Measurements from ENCODE around the gene ZNF143. TPM values are rescaled to one million over a fixed set of nuclear protein-coding genes. Genes with fewer than 3 reads are reported as not detected.

The ZNF143 gene
- total and polyA plus RNA-seq, 10 of the 15 experiments (the other 5 are each of a cell fraction or from before 2014, with no cell fraction given): 13.6 to 48.7 (median 19.4) TPM

DNA sequence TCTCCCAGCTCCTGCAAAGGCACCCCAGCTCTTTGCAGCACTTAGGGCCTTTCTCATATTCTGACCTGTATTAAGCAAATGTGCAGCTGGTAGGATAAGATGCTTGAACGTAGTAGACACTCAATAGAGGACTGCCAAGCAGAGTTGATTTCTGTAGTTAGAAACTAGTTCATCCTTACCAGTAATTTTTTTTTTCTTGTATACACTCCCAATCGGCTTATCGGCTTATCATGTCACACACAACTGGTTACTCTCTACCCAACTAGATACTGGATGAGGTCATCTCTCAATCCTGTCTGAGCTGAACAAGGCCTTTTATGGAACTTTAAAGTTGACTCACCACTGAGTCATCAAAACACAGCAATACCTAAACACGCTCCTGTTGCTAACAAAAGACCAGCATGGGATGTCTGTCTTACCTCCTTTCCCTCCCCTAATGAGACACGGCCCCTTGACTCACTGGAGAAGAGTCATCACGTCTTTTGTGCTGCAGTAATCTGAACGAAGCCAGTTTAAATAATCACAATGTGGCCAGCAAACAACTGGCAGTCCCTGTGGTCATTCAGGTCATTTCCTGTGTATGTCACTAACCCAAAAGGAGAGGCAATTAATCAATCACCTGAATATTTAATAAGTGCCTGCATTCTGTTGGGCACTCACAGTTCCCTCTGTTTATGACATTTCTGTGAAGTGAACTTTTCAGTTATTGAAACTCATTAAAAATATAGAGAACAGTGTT lies 105.2 kb downstream of the ZNF143 start (continued):
- no peak for TF ChIP-seq ZBTB4 (CRISPR knock-in tag; IDR thresholded peaks at IDR 0.05)
- no peak for TF ChIP-seq TCF7 (IDR thresholded peaks at IDR 0.05; ENCODE audit: borderline replicate concordance)
- peak; percentile 36; the same call in 1 of the 2 replicates for TF ChIP-seq BCL11A (IDR thresholded peaks at IDR 0.05; ENCODE audit: low read depth, low read length)
- no peak for TF ChIP-seq ZNF217 (IDR thresholded peaks at IDR 0.05)
- TF ChIP-seq, protein P1, sequence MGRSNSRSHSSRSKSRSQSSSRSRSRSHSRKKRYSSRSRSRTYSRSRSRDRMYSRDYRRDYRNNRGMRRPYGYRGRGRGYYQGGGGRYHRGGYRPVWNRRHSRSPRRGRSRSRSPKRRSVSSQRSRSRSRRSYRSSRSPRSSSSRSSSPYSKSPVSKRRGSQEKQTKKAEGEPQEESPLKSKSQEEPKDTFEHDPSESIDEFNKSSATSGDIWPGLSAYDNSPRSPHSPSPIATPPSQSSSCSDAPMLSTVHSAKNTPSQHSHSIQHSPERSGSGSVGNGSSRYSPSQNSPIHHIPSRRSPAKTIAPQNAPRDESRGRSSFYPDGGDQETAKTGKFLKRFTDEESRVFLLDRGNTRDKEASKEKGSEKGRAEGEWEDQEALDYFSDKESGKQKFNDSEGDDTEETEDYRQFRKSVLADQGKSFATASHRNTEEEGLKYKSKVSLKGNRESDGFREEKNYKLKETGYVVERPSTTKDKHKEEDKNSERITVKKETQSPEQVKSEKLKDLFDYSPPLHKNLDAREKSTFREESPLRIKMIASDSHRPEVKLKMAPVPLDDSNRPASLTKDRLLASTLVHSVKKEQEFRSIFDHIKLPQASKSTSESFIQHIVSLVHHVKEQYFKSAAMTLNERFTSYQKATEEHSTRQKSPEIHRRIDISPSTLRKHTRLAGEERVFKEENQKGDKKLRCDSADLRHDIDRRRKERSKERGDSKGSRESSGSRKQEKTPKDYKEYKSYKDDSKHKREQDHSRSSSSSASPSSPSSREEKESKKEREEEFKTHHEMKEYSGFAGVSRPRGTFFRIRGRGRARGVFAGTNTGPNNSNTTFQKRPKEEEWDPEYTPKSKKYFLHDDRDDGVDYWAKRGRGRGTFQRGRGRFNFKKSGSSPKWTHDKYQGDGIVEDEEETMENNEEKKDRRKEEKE (IDR thresholded peaks at IDR 0.05): no peak
- TF ChIP-seq NRF1 (conservative IDR thresholded peaks at IDR 0.05; ENCODE audit: low read depth, low read length): no peak
- TF ChIP-seq EED (IDR thresholded peaks at IDR 0.05; ENCODE audit: low read depth): peak; percentile 43; the same call in 1 of the 2 replicates
- TF ChIP-seq FOXM1 (IDR thresholded peaks at IDR 0.05; ENCODE audit: low read depth, low read length): peak; percentile 82; the same call in 1 of the 2 replicates
- TF ChIP-seq HDGF (IDR thresholded peaks at IDR 0.05): no peak
- peak; percentile 4; the same call in 1 of the 2 replicates for TF ChIP-seq PAX5 (IDR thresholded peaks at IDR 0.05; ENCODE audit: borderline replicate concordance, low read depth, low read length)
- TF ChIP-seq MTA3 (IDR thresholded peaks at IDR 0.05; ENCODE audit: borderline replicate concordance, low read length): no peak
- TF ChIP-seq RFX5 (IDR thresholded peaks at IDR 0.05; ENCODE audit: low read depth, low read length): 0 out of 2 replicates have a peak, but pooled peaks have one; percentile 18
- TF ChIP-seq, protein P2, sequence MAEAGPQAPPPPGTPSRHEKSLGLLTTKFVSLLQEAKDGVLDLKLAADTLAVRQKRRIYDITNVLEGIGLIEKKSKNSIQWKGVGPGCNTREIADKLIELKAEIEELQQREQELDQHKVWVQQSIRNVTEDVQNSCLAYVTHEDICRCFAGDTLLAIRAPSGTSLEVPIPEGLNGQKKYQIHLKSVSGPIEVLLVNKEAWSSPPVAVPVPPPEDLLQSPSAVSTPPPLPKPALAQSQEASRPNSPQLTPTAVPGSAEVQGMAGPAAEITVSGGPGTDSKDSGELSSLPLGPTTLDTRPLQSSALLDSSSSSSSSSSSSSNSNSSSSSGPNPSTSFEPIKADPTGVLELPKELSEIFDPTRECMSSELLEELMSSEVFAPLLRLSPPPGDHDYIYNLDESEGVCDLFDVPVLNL (IDR thresholded peaks at IDR 0.05; ENCODE audit: low read depth, low read length): no peak
- TF ChIP-seq RBBP5 (conservative IDR thresholded peaks at IDR 0.05): no peak
- no peak for TF ChIP-seq RCOR1 (conservative IDR thresholded peaks at IDR 0.05; ENCODE audit: low read depth, low read length)
- peak; percentile 39; the same call in 1 of the 2 replicates for TF ChIP-seq MEF2A (IDR thresholded peaks at IDR 0.05; ENCODE audit: insufficient read depth, low read depth, low read length)
- TF ChIP-seq POLR2AphosphoS2 (IDR thresholded peaks at IDR 0.05; ENCODE audit: low read depth, low read length): no peak
- no peak for TF ChIP-seq ASH2L (IDR thresholded peaks at IDR 0.05; ENCODE audit: borderline replicate concordance, low read depth)
- TF ChIP-seq SPI1 (IDR thresholded peaks at IDR 0.05; ENCODE audit: borderline replicate concordance, insufficient read depth, low read depth, low read length): no peak
- TF ChIP-seq, protein P3, sequence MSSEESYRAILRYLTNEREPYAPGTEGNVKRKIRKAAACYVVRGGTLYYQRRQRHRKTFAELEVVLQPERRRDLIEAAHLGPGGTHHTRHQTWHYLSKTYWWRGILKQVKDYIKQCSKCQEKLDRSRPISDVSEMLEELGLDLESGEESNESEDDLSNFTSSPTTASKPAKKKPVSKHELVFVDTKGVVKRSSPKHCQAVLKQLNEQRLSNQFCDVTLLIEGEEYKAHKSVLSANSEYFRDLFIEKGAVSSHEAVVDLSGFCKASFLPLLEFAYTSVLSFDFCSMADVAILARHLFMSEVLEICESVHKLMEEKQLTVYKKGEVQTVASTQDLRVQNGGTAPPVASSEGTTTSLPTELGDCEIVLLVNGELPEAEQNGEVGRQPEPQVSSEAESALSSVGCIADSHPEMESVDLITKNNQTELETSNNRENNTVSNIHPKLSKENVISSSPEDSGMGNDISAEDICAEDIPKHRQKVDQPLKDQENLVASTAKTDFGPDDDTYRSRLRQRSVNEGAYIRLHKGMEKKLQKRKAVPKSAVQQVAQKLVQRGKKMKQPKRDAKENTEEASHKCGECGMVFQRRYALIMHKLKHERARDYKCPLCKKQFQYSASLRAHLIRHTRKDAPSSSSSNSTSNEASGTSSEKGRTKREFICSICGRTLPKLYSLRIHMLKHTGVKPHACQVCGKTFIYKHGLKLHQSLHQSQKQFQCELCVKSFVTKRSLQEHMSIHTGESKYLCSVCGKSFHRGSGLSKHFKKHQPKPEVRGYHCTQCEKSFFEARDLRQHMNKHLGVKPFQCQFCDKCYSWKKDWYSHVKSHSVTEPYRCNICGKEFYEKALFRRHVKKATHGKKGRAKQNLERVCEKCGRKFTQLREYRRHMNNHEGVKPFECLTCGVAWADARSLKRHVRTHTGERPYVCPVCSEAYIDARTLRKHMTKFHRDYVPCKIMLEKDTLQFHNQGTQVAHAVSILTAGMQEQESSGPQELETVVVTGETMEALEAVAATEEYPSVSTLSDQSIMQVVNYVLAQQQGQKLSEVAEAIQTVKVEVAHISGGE (CRISPR knock-in tag; IDR thresholded peaks at IDR 0.05): no peak
